ENCODE data around the gene SNN. TPM values are rescaled to one million over a fixed set of nuclear protein-coding genes. Genes with fewer than 3 reads are reported as not detected.

SNN gene
- total and polyA plus RNA-seq, 2 of the 8 experiments (the other 6 are each of a cell fraction or from before 2014, with no cell fraction given): 37.4 to 66.9 TPM

DNA sequence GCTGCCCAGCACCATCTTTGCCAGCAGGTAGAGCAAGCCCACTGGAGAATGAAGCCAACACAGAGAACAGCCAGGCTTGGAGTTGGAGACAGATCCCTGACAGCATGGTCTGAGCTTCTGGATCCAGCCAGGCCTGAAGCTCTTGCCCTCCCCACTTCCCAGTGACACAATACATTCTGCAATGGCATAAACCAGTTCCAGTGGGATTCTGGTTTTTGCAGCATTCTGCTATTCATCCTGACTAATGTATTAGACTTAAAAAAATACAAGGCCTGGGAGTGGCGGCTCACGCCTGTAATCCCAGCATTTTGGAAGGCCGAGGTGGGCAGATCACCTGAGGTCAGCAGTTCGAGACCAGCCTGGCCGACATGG is 41.0 kb upstream of the SNN start:
- Histone ChIP-seq H4K8ac (ENCODE audit: extremely low read depth, insufficient read depth, low read length) (no peak overlapping the region), H2AFZ (ENCODE audit: low read length) (no peak overlapping the region), H2AK5ac (ENCODE audit: low read depth, low read length) (no peak overlapping the region), H3K4me1 (replicated peaks in 1 of 4; ENCODE audit: control insufficient read depth in 3 of 4, insufficient read depth in 4 of 4, low read length in 3 of 4) (peaks cover 0 to 5% (median 0%) of the 10 kb centered on the region in 4 experiments; a peak in 2 of 7 replicates), H3K23me2 (ENCODE audit: low read depth, low read length) (no peaks in the 10 kb centered on the region), H4K5ac (ENCODE audit: insufficient read length, low read depth, low read length) (no peak overlapping the region), H3K36me3 (ENCODE audit: control insufficient read depth in 2 of 4, insufficient read depth in 4 of 4, low read length in 3 of 4) (no peaks in the 10 kb centered on the region), H3K9ac (replicated peaks in 1 of 4; ENCODE audit: extremely low read depth in 1 of 4, low read depth in 3 of 4, low read length in 3 of 4) (no peak overlapping the region), H3K18ac (ENCODE audit: extremely low read depth, low read length) (no peak overlapping the region), H3K27ac (ENCODE audit: low read depth, low read length) (no peak overlapping the region), H3K9me3 (ENCODE audit: insufficient read depth in 2 of 2, low read depth in 1 of 2, low read length in 1 of 2) (no peaks in the 10 kb centered on the region), H3K56ac (replicated peaks; ENCODE audit: insufficient read length, low read depth, low read length) (no peak overlapping the region), H3K4me3 (ENCODE audit: extremely low read depth in 1 of 4, insufficient read depth in 2 of 4, low read depth in 3 of 4, low read length in 4 of 4) (no peak overlapping the region), H3K79me1 (ENCODE audit: low read depth, low read length) (no peaks in the 10 kb centered on the region), H2BK5ac (ENCODE audit: low read depth, low read length) (no peak overlapping the region), H3K14ac (ENCODE audit: insufficient read length) (no peak overlapping the region), H3K4ac (replicated peaks; ENCODE audit: insufficient read length, low read depth, low read length) (no peak overlapping the region), H3K23ac (ENCODE audit: insufficient read length) (no peak overlapping the region), H4K91ac (replicated peaks; ENCODE audit: insufficient read length, low read length) (no peak overlapping the region), H3K27me3 (replicated peaks in 1 of 4; ENCODE audit: control insufficient read depth in 3 of 4, extremely low read depth in 1 of 4, insufficient read depth in 3 of 4, low read length in 3 of 4) (no peaks in the 10 kb centered on the region), H3K4me2 (ENCODE audit: insufficient read depth in 1 of 2, low read depth in 2 of 2, low read length in 2 of 2) (no peak overlapping the region), H4K20me1 (replicated peaks in 1 of 2; ENCODE audit: control insufficient read depth in 1 of 2, insufficient read depth in 2 of 2, low read length in 2 of 2) (no peaks in the 10 kb centered on the region), H2BK20ac (ENCODE audit: low read length) (no peak overlapping the region), H2BK12ac (ENCODE audit: low read depth, low read length) (no peak overlapping the region), H2BK15ac (ENCODE audit: low read length) (no peak overlapping the region), H3K79me2 (ENCODE audit: control insufficient read depth in 1 of 2, insufficient read depth in 2 of 2, low read length in 2 of 2) (no peaks in the 10 kb centered on the region), H2BK120ac (replicated peaks; ENCODE audit: low read depth, low read length) (no peak overlapping the region)
- DNase-seq (ENCODE audit: low read depth in 1 of 2, low spot score in 2 of 2) (no peak), FAIRE-seq (no peak)
- POLR2A ChIA-PET (ENCODE audit: partially characterized antibody): interaction anchor here (0.8 to 4.2 kb wide), 3 partner anchors 9 to 43 kb away, joined by 3 to 23 read pairs (median 3); partner anchors contain the start of gene LITAF
- CTCF ChIA-PET (ENCODE audit: partially characterized antibody): interaction anchor here (0.8 to 1.7 kb wide), 7 partner anchors 9 to 220 kb away, joined by 3 to 6 read pairs (median 3); no protein-coding TSS in a partner anchor
- TF ChIP-seq SIN3A (conservative IDR thresholded peaks at IDR 0.05 in 1 of 2, IDR thresholded peaks at IDR 0.05 in 1 of 2; ENCODE audit: low read depth in 1 of 2, low read length in 2 of 2): no peak
- TF ChIP-seq POLR2AphosphoS5 (IDR thresholded peaks at IDR 0.05; ENCODE audit: low read depth, low read length): no peak
- TF ChIP-seq RBBP5 (IDR thresholded peaks at IDR 0.05; ENCODE audit: borderline replicate concordance, low read depth, low read length): no peak
- no peak for TF ChIP-seq MAFK (IDR thresholded peaks at IDR 0.05; ENCODE audit: low read depth, low read length)
- TF ChIP-seq EGR1 (IDR thresholded peaks at IDR 0.05; ENCODE audit: borderline replicate concordance, low read depth, low read length): no peak
- TF ChIP-seq PHF8 (conservative IDR thresholded peaks at IDR 0.05; ENCODE audit: low read depth, low read length): no peak
- TF ChIP-seq JUND (IDR thresholded peaks at IDR 0.05; ENCODE audit: low read length): no peak
- TF ChIP-seq EZH2 (IDR thresholded peaks at IDR 0.05; ENCODE audit: low read depth, low read length, severe bottlenecking): no peak
- 91% methylated on average over 5 of the region's 5 CpGs; no CpG with 5 or more reads in 1 of the 2 experiments for WGBS, 2 experiments (ENCODE audit: extremely low coverage in 1 of 2, insufficient coverage in 1 of 2, insufficient read length in 1 of 2, insufficient replicate concordance in 2 of 2, low coverage in 1 of 2, low lambda C conversion rate in 2 of 2, missing lambda C conversion rate in 1 of 2)
